Kidney capillary endothelial cell (primary cell): ENCODE results near the gene SYNJ2BP.

ENCODE experiments used
- DNase-seq: peaks from one replicate; pipeline ENCODE4 v3.0.0-alpha.2; 2018; ENCODE audit warnings: low spot score

Gene SYNJ2BP

GRCh38 chr14:70391493-70392391 lies 25.1 kb downstream of the SYNJ2BP start:
- DNase-seq, result no peak

GRCh38 chr14:70382536-70382935 lies 34.4 kb downstream of the SYNJ2BP start:
- DNase-seq, result no peak

GRCh38 chr14:70380824-70381223 lies 36.1 kb downstream of the SYNJ2BP start:
- no peak for DNase-seq

GRCh38 chr14:70378696-70379095 lies 38.2 kb downstream of the SYNJ2BP start:
- DNase-seq, result no peak
